GM06990 (cell line): Measurements from ENCODE around the gene ETV5.

Experiments used
- DNase-seq: peaks from one replicate; pipeline ENCODE4 v3.0.0-alpha.2; 2011; ENCODE audit not compliant: insufficient read length; ENCODE audit errors: extremely low read depth
- H3K27me3 ChIP-seq: replicated peaks from 2 replicates; pipeline ENCODE4 v1.6.0; 2011; ENCODE audit warnings: low read length; ENCODE audit not compliant: control insufficient read depth, insufficient read depth
- H3K36me3 ChIP-seq: 2 replicates; pipeline ENCODE4 v1.5.1; 2011; ENCODE audit warnings: low read length; ENCODE audit not compliant: control insufficient read depth, insufficient read depth
- H3K4me3 ChIP-seq: replicated peaks from 2 replicates; pipeline ENCODE4 v1.5.1; 2011; ENCODE audit warnings: low read depth, mild to moderate bottlenecking, control low read depth, low read length
- CTCF ChIP-seq: IDR thresholded peaks from 2 replicates; pipeline ENCODE4 v1.5.1; 2011; ENCODE audit warnings: low read length, control low read depth, mild to moderate bottlenecking, inconsistent platforms; ENCODE audit not compliant: insufficient read depth, poor library complexity, severe bottlenecking

ETV5 gene

GRCh38 chr3:186094696-186095425 lies 14.0 kb downstream of the ETV5 start:
- H3K36me3 ChIP-seq: no peaks in the 10 kb centered on the region
- H3K27me3 ChIP-seq: no peaks in the 10 kb centered on the region
- DNase-seq: no peak
- H3K4me3 ChIP-seq: no peak overlapping the region
- no peak for TF ChIP-seq CTCF

- TF ChIP-seq CTCF: no peak
- DNase-seq: no peak
Measured at GRCh38 chr3:186094271-186094670, 14.6 kb downstream of the ETV5 start.

GRCh38 chr3:186093271-186093900 lies 15.5 kb downstream of the ETV5 start:
- H3K4me3 ChIP-seq: no peak overlapping the region
- no peak for DNase-seq
- H3K36me3 ChIP-seq: no peaks in the 10 kb centered on the region
- TF ChIP-seq CTCF: no peak
- H3K27me3 ChIP-seq: no peaks in the 10 kb centered on the region

More at GRCh38 chr3:186094271-186094670, 14.6 kb downstream of the ETV5 start:
- Histone ChIP-seq H3K36me3 (no peaks in the 10 kb centered on the region), H3K4me3 (no peak overlapping the region), H3K27me3 (no peaks in the 10 kb centered on the region)

- Histone ChIP-seq H3K27me3 (no peaks in the 10 kb centered on the region), H3K36me3 (no peaks in the 10 kb centered on the region), H3K4me3 (no peak overlapping the region)
- DNase-seq: no peak
- TF ChIP-seq CTCF: no peak
Measured at GRCh38 chr3:186092360-186093070, 16.4 kb downstream of the ETV5 start.

- no peak for TF ChIP-seq CTCF
- DNase-seq: no peak
- Histone ChIP-seq H3K4me3 (no peak overlapping the region), H3K27me3 (no peaks in the 10 kb centered on the region), H3K36me3 (no peaks in the 10 kb centered on the region)
Measured at GRCh38 chr3:186090901-186091300, 18.0 kb downstream of the ETV5 start.
